ENCODE results near the gene EXD2. TPM values are rescaled to one million over a fixed set of nuclear protein-coding genes. Genes with fewer than 3 reads are reported as not detected.
"Not testable (repeated sequence)": the region's sequence is repeated elsewhere in the genome, so short reads cannot be mapped to it uniquely, and the experiment has no call there.

Gene EXD2
- polyA plus RNA-seq, 2 donors = 10.9 to 12.1 TPM

GRCh38 chr14:69268763-69269162 lies 77.5 kb downstream of the EXD2 start:
- no peaks in the 10 kb centered on the region for H3K9me3 ChIP-seq (ENCODE audit: control insufficient read depth in 2 of 2, insufficient read depth in 1 of 2, low read depth in 1 of 2, low read length in 1 of 2)
- no peaks in the 10 kb centered on the region for H3K4me1 ChIP-seq (ENCODE audit: control insufficient read depth in 2 of 2, insufficient read depth in 2 of 2, low read length in 1 of 2)
- no peak overlapping the region for H3K27ac ChIP-seq (ENCODE audit: low read depth in 2 of 2, low read length in 1 of 2)
- H3K27me3 ChIP-seq (ENCODE audit: control insufficient read depth in 1 of 2, insufficient read depth in 2 of 2, low read length in 2 of 2) = no peaks in the 10 kb centered on the region
- H3K36me3 ChIP-seq (ENCODE audit: control insufficient read depth in 2 of 2, insufficient read depth in 2 of 2, low read length in 1 of 2) = no peaks in the 10 kb centered on the region
- H3K4me3 ChIP-seq (ENCODE audit: low read depth in 1 of 2, low read length in 2 of 2) = no peak overlapping the region
- WGBS, 2 donors = 60 to 64% methylated on average over 4 of the region's 4 CpGs

DNA sequence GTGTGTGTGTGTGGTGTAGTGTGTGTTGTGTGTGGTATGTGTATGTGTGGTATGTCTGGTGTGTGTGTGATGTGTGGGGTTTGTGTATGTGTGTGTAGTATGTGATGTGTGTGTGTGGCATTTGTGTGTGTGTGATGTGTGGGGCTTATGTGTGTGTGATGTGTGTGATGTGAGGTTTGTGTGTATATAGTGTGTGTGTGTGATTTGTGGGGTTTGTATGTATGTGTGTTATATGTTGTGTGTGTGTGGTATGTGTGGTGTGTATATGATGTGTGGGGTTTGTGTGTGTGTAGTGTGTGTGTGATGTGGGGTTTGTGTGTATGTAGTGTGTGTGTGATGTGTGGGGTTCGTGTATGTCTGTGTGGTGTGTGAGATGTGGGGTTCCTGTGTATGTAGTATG lies 78.1 kb downstream of the EXD2 start:
- H3K4me3 ChIP-seq (ENCODE audit: low read depth in 1 of 2, low read length in 2 of 2) = no peak overlapping the region
- 74 to 88% methylated on average over 1 of the region's 1 CpG for WGBS, 2 donors
- H3K27me3 ChIP-seq (ENCODE audit: control insufficient read depth in 1 of 2, insufficient read depth in 2 of 2, low read length in 2 of 2) = no peaks in the 10 kb centered on the region
- no peaks in the 10 kb centered on the region for H3K4me1 ChIP-seq (ENCODE audit: control insufficient read depth in 2 of 2, insufficient read depth in 2 of 2, low read length in 1 of 2)
- H3K27ac ChIP-seq (ENCODE audit: low read depth in 2 of 2, low read length in 1 of 2) = no peak overlapping the region
- no peaks in the 10 kb centered on the region for H3K9me3 ChIP-seq (ENCODE audit: control insufficient read depth in 2 of 2, insufficient read depth in 1 of 2, low read depth in 1 of 2, low read length in 1 of 2)
- no peaks in the 10 kb centered on the region for H3K36me3 ChIP-seq (ENCODE audit: control insufficient read depth in 2 of 2, insufficient read depth in 2 of 2, low read length in 1 of 2)

DNA sequence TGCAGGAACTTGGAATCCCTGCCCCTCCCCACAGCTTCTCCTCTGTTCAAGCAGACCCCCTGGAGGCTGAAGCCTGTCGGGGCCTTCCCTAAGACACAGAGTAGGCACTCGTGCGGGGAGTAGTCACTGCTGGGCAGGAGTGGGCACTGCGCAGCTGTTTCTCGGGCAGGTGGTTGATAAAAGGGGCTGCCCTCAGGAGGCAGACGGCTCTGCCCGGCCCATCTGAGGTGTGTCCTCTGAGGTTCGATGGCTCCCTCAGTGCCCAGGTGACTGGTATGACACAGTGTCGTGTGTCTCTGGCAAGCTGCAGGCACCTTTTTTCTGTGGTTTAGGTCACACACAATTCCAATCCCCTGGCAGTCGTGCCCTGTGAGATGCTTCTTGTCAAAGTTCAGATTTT lies 78.8 kb downstream of the EXD2 start:
- Histone ChIP-seq H3K4me3 (ENCODE audit: low read depth in 1 of 2, low read length in 2 of 2) (no peak overlapping the region), H3K36me3 (ENCODE audit: control insufficient read depth in 2 of 2, insufficient read depth in 2 of 2, low read length in 1 of 2) (no peaks in the 10 kb centered on the region), H3K4me1 (ENCODE audit: control insufficient read depth in 2 of 2, insufficient read depth in 2 of 2, low read length in 1 of 2) (no peaks in the 10 kb centered on the region), H3K27ac (ENCODE audit: low read depth in 2 of 2, low read length in 1 of 2) (no peak overlapping the region), H3K9me3 (ENCODE audit: control insufficient read depth in 2 of 2, insufficient read depth in 1 of 2, low read depth in 1 of 2, low read length in 1 of 2) (no peaks in the 10 kb centered on the region), H3K27me3 (ENCODE audit: control insufficient read depth in 1 of 2, insufficient read depth in 2 of 2, low read length in 2 of 2) (no peaks in the 10 kb centered on the region)
- 88% methylated on average over 10 of the region's 10 CpGs for WGBS, 2 donors

DNA sequence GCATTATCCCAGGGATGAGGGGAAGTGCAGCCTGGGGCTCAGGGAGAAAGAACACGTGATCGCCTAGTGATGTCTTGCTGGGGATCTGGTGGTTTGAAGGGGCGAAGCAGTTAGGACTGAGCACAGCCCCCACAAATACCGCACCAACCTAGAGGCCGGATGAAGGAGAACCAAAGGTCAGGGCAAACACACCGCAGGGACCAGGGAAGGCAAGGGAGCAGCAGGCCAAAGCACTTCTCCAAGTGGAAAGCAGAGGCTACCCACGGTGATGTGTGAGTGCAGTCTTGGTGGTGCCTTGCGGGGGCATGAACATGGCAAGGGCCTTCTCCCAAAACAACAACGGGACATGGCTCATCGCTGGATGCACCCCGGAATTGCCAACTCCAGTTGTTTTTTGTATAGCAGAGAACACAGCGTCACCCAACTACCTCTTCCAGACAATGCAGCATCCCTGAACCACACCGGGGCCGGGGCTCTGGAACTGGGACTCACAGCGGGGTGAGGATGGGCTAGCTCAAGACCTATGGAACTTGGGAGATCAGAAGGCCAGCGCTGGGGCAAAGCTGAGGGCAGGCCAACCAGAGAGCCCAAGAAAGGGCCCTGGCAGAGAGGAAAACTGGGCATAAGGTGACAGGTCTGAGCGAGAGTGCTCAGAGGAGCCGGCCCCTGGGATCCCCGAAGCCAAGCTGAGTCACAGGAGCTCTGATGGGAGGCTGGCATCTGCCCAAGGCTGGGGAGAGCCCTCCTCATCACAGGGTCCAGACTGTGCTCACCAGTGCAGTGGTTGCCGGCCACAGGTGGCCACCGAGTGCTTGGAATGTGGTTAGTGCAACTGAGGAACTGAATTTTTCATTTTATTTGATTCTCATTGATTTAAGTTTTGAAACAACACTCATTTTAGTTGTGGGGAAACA lies 79.8 kb downstream of the EXD2 start:
- no peak overlapping the region for H3K27ac ChIP-seq (ENCODE audit: low read depth in 2 of 2, low read length in 1 of 2)
- 80 to 86% methylated on average over 21 of the region's 21 CpGs for WGBS, 2 donors

DNA sequence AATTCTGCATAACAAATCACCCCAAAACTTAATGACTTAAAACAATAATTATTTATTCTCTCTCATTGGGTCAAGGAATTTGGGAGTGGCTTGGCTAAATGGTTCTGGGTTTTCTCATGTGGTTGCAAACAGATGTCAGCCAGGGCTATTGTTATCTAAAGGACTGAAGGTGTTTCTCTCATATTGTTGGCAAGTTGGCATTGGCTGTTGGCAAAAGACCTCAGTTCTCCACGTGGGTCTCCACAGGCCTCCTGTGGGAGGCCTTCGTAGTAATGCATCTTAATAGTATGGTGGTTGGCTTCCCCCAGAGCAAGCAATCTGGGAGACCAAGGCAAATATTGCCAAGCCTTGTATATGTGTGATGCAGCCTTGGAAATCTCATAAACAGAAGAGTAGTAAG lies 83.0 kb downstream of the EXD2 start:
- Histone ChIP-seq H3K4me3 (ENCODE audit: low read depth in 1 of 2, low read length in 2 of 2) (no peak overlapping the region), H3K27ac (ENCODE audit: low read depth in 2 of 2, low read length in 1 of 2) (no peak overlapping the region), H3K9me3 (ENCODE audit: control insufficient read depth in 2 of 2, insufficient read depth in 1 of 2, low read depth in 1 of 2, low read length in 1 of 2) (no peaks in the 10 kb centered on the region), H3K4me1 (ENCODE audit: control insufficient read depth in 2 of 2, insufficient read depth in 2 of 2, low read length in 1 of 2) (no peaks in the 10 kb centered on the region), H3K36me3 (ENCODE audit: control insufficient read depth in 2 of 2, insufficient read depth in 2 of 2, low read length in 1 of 2) (no peaks in the 10 kb centered on the region), H3K27me3 (ENCODE audit: control insufficient read depth in 1 of 2, insufficient read depth in 2 of 2, low read length in 2 of 2) (no peaks in the 10 kb centered on the region)
- WGBS, 2 donors = 55 to 63% methylated on average over 2 of the region's 2 CpGs

More for the DNA sequence above, 79.8 kb downstream of the EXD2 start:
- Histone ChIP-seq H3K9me3 (ENCODE audit: control insufficient read depth in 2 of 2, insufficient read depth in 1 of 2, low read depth in 1 of 2, low read length in 1 of 2) (no peaks in the 10 kb centered on the region), H3K4me3 (ENCODE audit: low read depth in 1 of 2, low read length in 2 of 2) (no peak overlapping the region), H3K36me3 (ENCODE audit: control insufficient read depth in 2 of 2, insufficient read depth in 2 of 2, low read length in 1 of 2) (no peaks in the 10 kb centered on the region), H3K27me3 (ENCODE audit: control insufficient read depth in 1 of 2, insufficient read depth in 2 of 2, low read length in 2 of 2) (no peaks in the 10 kb centered on the region), H3K4me1 (ENCODE audit: control insufficient read depth in 2 of 2, insufficient read depth in 2 of 2, low read length in 1 of 2) (no peaks in the 10 kb centered on the region)

DNA sequence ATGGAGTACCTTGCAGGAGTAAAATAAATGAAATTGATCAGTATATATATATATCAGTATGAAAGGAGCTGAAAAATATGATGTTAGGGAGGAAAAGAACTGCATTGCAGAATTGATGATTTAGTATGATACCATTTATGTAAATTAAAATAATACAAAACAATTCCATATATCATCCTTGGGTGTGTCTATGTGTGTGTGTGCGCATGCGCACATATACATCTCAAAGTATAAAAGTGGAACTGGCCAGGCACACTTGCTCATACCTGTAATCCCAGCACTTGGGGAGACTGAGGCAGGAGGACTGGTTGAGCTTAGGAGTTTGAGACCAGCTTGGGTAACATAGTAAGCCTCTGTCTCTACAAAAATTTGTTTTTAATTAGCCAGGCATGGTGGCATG lies 84.0 kb downstream of the EXD2 start:
- H3K4me1 ChIP-seq (ENCODE audit: control insufficient read depth in 2 of 2, insufficient read depth in 2 of 2, low read length in 1 of 2) = no peaks in the 10 kb centered on the region
- H3K4me3 ChIP-seq (ENCODE audit: low read depth in 1 of 2, low read length in 2 of 2) = no peak overlapping the region
- WGBS, 2 donors = 97 to 100% methylated on average over 2 of the region's 2 CpGs
- H3K36me3 ChIP-seq (ENCODE audit: control insufficient read depth in 2 of 2, insufficient read depth in 2 of 2, low read length in 1 of 2) = no peaks in the 10 kb centered on the region
- no peak overlapping the region for H3K27ac ChIP-seq (ENCODE audit: low read depth in 2 of 2, low read length in 1 of 2)
- H3K27me3 ChIP-seq (ENCODE audit: control insufficient read depth in 1 of 2, insufficient read depth in 2 of 2, low read length in 2 of 2) = no peaks in the 10 kb centered on the region
- H3K9me3 ChIP-seq (ENCODE audit: control insufficient read depth in 2 of 2, insufficient read depth in 1 of 2, low read depth in 1 of 2, low read length in 1 of 2) = no peaks in the 10 kb centered on the region

- H3K4me1 ChIP-seq (ENCODE audit: control insufficient read depth in 2 of 2, insufficient read depth in 2 of 2, low read length in 1 of 2); H3K27me3 ChIP-seq (ENCODE audit: control insufficient read depth in 1 of 2, insufficient read depth in 2 of 2, low read length in 2 of 2); H3K4me3 ChIP-seq (ENCODE audit: low read depth in 1 of 2, low read length in 2 of 2); H3K36me3 ChIP-seq (ENCODE audit: control insufficient read depth in 2 of 2, insufficient read depth in 2 of 2, low read length in 1 of 2); H3K9me3 ChIP-seq (ENCODE audit: control insufficient read depth in 2 of 2, insufficient read depth in 1 of 2, low read depth in 1 of 2, low read length in 1 of 2); H3K27ac ChIP-seq (ENCODE audit: low read depth in 2 of 2, low read length in 1 of 2): not testable (repeated sequence)
- 97 to 98% methylated on average over 2 to 3 of the region's 3 CpGs for WGBS, 2 donors
Measured at GRCh38 chr14:69277356-69277755, 86.1 kb downstream of the EXD2 start.

DNA sequence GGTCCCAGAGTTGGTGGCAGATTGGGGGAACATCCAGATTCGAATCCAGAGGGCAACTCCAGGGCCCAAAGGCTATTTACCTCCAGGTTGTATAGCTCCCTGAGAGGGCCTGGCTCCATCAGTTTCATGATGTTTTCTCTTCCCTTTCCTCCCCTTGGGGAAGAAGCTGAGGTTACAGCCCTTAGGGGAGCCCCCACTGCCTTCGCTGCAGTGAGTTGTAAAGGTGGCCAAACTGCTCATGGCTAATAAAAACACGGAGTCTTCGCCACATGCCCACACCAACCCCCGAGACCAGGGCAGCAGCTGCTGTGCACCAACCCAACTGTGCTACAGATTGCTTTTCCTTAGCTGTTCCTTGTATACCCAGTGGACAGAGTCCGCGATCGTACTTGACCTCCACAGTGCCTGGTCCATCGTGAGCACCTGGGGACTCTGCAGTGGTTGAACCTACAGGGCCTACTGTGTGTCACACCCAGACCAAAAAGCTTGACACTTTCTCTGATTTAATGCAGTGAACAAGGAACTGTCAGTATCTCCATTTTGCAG lies 89.5 kb downstream of the EXD2 start:
- Histone ChIP-seq H3K4me3 (ENCODE audit: low read depth in 1 of 2, low read length in 2 of 2) (no peak overlapping the region), H3K27ac (ENCODE audit: low read depth in 2 of 2, low read length in 1 of 2) (no peak overlapping the region), H3K4me1 (ENCODE audit: control insufficient read depth in 2 of 2, insufficient read depth in 2 of 2, low read length in 1 of 2) (no peaks in the 10 kb centered on the region), H3K27me3 (ENCODE audit: control insufficient read depth in 1 of 2, insufficient read depth in 2 of 2, low read length in 2 of 2) (no peaks in the 10 kb centered on the region), H3K36me3 (ENCODE audit: control insufficient read depth in 2 of 2, insufficient read depth in 2 of 2, low read length in 1 of 2) (no peaks in the 10 kb centered on the region), H3K9me3 (ENCODE audit: control insufficient read depth in 2 of 2, insufficient read depth in 1 of 2, low read depth in 1 of 2, low read length in 1 of 2) (no peaks in the 10 kb centered on the region)
- whole genome bisulfite sequencing, 2 donors = 91 to 95% methylated on average over 9 of the region's 9 CpGs

- Histone ChIP-seq H3K27me3 (ENCODE audit: control insufficient read depth in 1 of 2, insufficient read depth in 2 of 2, low read length in 2 of 2) (no peaks in the 10 kb centered on the region), H3K9me3 (ENCODE audit: control insufficient read depth in 2 of 2, insufficient read depth in 1 of 2, low read depth in 1 of 2, low read length in 1 of 2) (no peaks in the 10 kb centered on the region), H3K36me3 (ENCODE audit: control insufficient read depth in 2 of 2, insufficient read depth in 2 of 2, low read length in 1 of 2) (no peaks in the 10 kb centered on the region), H3K27ac (ENCODE audit: low read depth in 2 of 2, low read length in 1 of 2) (no peak overlapping the region), H3K4me3 (ENCODE audit: low read depth in 1 of 2, low read length in 2 of 2) (no peak overlapping the region), H3K4me1 (ENCODE audit: control insufficient read depth in 2 of 2, insufficient read depth in 2 of 2, low read length in 1 of 2) (no peaks in the 10 kb centered on the region)
- 70 to 74% methylated on average over 10 of the region's 10 CpGs for WGBS, 2 donors
Measured at GRCh38 chr14:69281450-69282169, 90.3 kb downstream of the EXD2 start.
